GM21528 (cell line): ENCODE data around the gene MRPS16.

ENCODE experiments used
- ATAC-seq: cut with Tn5 transposase; IDR thresholded peaks from one replicate; pipeline ENCODE4 v1.9.1; 2021; ENCODE audit warnings: mild to moderate bottlenecking, moderate library complexity; ENCODE audit not compliant: unreplicated experiment, low FRiP score

Gene MRPS16

DNA sequence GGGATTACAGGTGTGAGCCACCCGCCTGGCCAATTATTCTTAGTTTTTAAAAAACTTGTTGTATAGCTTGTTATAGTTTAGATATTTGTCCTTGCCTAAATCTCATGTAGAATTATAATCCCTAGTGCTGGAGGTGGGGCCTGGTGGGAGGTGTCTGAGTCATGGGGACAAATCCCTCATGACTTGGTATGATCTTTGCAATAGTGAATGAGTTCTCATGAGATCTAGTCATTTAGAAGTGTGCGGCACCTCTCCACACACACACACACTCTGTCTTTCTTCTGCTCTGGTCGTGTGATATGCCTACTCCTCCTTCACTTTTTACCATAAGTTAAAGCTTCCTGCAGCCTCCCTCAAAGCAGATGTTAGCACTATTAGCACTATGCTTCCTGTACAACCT is 47.4 kb downstream of the MRPS16 start:
- ATAC-seq, result no peak
